Thyroid gland (tissue), 4 donors: ENCODE measurements around the gene INTS1. TPM values are rescaled to one million over a fixed set of nuclear protein-coding genes. Genes with fewer than 3 reads are reported as not detected.

ENCODE experiments used
- DNase-seq, 2 donors: peaks; one replicate each; pipeline ENCODE4 v3.0.0-alpha.2; 2019
- H3K27ac ChIP-seq, 3 donors: fragments of 200-600 bp; sonication (generic); 1 replicate in 2 of 3; 2 replicates in 1 of 3; pipeline ENCODE4 v1.5.1; 2016 to 2019; ENCODE audit warnings: mild to moderate bottlenecking in 1 of 3, moderate library complexity in 1 of 3
- H3K27me3 ChIP-seq: fragments of 200-600 bp; sonication (generic); one replicate; pipeline ENCODE4 v1.5.1; 2019
- H3K36me3 ChIP-seq, 2 donors: fragments of 200-600 bp; sonication (generic); one replicate each; pipeline ENCODE4 v1.5.1; 2016 to 2019
- H3K4me1 ChIP-seq, 2 donors: fragments of 200-600 bp; sonication (generic); one replicate each; pipeline ENCODE4 v1.5.1; 2017 to 2019
- H3K4me3 ChIP-seq, 3 donors: fragments of 200-600 bp; sonication (generic); replicated peaks in 1 of 3; 1 replicate in 2 of 3; 2 replicates in 1 of 3; pipeline ENCODE4 v1.5.1; 2016; ENCODE audit warnings: mild to moderate bottlenecking in 1 of 3
- H3K9me3 ChIP-seq: fragments of 200-600 bp; sonication (generic); one replicate; pipeline ENCODE4 v1.5.1; 2017
- CTCF ChIP-seq, 6 experiments: fragments of 200-600 bp in 3 of 6; fragments of 450-650 bp in 3 of 6; sonication (generic) in 3 of 6; IDR thresholded peaks; one replicate each; pipeline ENCODE4 v1.5.1; 2016 to 2019; ENCODE audit warnings: antibody characterized with exemption in 6 of 6, mild to moderate bottlenecking in 2 of 6, inconsistent platforms in 1 of 6, moderate library complexity in 1 of 6
- POLR2A ChIP-seq, 2 donors: fragments of 450-650 bp; IDR thresholded peaks; one replicate each; pipeline ENCODE4 v1.6.1; 2017; ENCODE audit warnings: antibody characterized with exemption in 2 of 2, mild to moderate bottlenecking in 2 of 2, moderate library complexity in 1 of 2
- WGBS, 2 donors: methylation state at CpG; one replicate each; pipeline ENCODE4 v1.1.5; 2017; 5-methylcytosine and 5-hydroxymethylcytosine counted together
- intact Hi-C: fragments of 100-400 bp; cut with DNase I; formaldehyde crosslinking; loops from one replicate; pipeline ENCODE4 v1.15.1; 2023
- total RNA-seq, 4 donors: library from RNA; depleted of rRNA; stranded (reverse); fragments of >200 nt; gene quantifications; one replicate each; pipeline ENCODE4 v1.2.3, GENCODE V29; 2016

The INTS1 gene
- total RNA-seq, 4 donors from 2014 or later: 34.5 to 72.3 (median 65.5) TPM

GRCh38 chr7:1438821-1439220 is 65.4 kb downstream of the INTS1 start:
- no peaks in the 10 kb centered on the region for H3K36me3 ChIP-seq
- H3K4me1 ChIP-seq: no peaks in the 10 kb centered on the region
- H3K27me3 ChIP-seq: no peaks in the 10 kb centered on the region
- 84 to 95% methylated on average over 4 to 13 of the region's 15 CpGs for WGBS, 2 donors
- DNase-seq: no peak
- H3K27ac ChIP-seq: no peak overlapping the region
- no peak for TF ChIP-seq CTCF (IDR thresholded peaks at IDR 0.05)
- no peak for TF ChIP-seq POLR2A (IDR thresholded peaks at IDR 0.05)
- H3K9me3 ChIP-seq: no peaks in the 10 kb centered on the region
- H3K4me3 ChIP-seq: no peak overlapping the region
- intact Hi-C loops: no loop called here

GRCh38 chr7:1438208-1438607 is 66.0 kb downstream of the INTS1 start:
- intact Hi-C loops: no loop called here
- 87 to 93% methylated on average over 9 of the region's 10 CpGs for WGBS, 2 donors
- no peak for DNase-seq
- no peaks in the 10 kb centered on the region for H3K36me3 ChIP-seq
- TF ChIP-seq POLR2A (IDR thresholded peaks at IDR 0.05): no peak
- no peak for TF ChIP-seq CTCF (IDR thresholded peaks at IDR 0.05)
- H3K4me3 ChIP-seq: no peak overlapping the region
- no peaks in the 10 kb centered on the region for H3K4me1 ChIP-seq
- H3K9me3 ChIP-seq: no peaks in the 10 kb centered on the region
- no peaks in the 10 kb centered on the region for H3K27me3 ChIP-seq
- no peak overlapping the region for H3K27ac ChIP-seq

DNA sequence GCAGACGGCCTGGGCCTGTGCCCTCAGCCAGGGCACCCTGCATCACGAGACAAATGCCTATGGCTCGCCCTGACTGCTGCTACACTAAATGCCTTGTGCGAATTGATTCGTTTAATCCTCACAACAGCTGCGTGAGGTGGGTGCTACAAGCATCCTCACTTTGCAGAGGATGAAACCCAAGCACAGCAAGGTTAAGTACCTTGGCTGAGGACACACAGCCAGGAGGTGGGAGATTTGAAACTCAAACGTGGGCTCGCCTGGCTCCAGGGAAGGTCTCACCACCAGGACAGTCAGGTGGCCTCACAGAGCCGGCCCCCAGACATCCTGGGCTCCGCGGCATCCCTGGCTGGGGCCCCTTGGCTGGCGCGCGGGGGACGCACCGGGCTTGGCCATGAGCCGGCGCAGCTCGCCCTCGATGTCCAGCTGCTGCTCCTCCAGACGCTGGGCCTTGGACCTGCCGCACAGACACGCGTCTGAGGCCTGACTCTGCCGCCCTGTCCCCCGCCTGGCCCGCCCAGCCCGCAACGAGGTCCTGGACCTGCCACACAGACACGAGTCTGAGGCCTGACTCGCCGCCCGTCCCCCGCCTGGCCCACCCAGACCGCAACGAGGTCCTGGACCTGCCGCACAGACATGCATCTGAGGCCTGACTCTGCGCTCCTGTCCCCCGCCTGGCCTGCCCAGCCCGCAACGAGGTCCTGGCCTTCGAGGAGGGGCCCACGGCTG is 66.9 kb downstream of the INTS1 start:
- Histone ChIP-seq H3K27me3 (no peaks in the 10 kb centered on the region), H3K4me1 (no peaks in the 10 kb centered on the region), H3K36me3 (no peaks in the 10 kb centered on the region), H3K27ac (no peak overlapping the region), H3K4me3 (no peak overlapping the region), H3K9me3 (no peaks in the 10 kb centered on the region)
- TF ChIP-seq POLR2A (IDR thresholded peaks at IDR 0.05) (no peak), CTCF (IDR thresholded peaks at IDR 0.05) (no peak)
- no peak for DNase-seq
- intact Hi-C loops: no loop called here
- WGBS, 2 donors: 90 to 91% methylated on average over 16 to 26 of the region's 43 CpGs

- intact Hi-C loops: no loop called here
- no peaks in the 10 kb centered on the region for H3K36me3 ChIP-seq
- no peak for TF ChIP-seq CTCF (IDR thresholded peaks at IDR 0.05)
- no peak for TF ChIP-seq POLR2A (IDR thresholded peaks at IDR 0.05)
- no peaks in the 10 kb centered on the region for H3K4me1 ChIP-seq
- no peaks in the 10 kb centered on the region for H3K27me3 ChIP-seq
- no peak overlapping the region for H3K27ac ChIP-seq
- DNase-seq: no peak
- no peaks in the 10 kb centered on the region for H3K9me3 ChIP-seq
- 87 to 91% methylated on average over 17 to 19 of the region's 20 CpGs for WGBS, 2 donors
- H3K4me3 ChIP-seq: no peak overlapping the region
Observed at GRCh38 chr7:1436608-1437007, 67.6 kb downstream of the INTS1 start.

GRCh38 chr7:1434891-1435670 is 69.1 kb downstream of the INTS1 start:
- Histone ChIP-seq H3K4me3 (no peak overlapping the region), H3K27ac (no peak overlapping the region), H3K4me1 (no peaks in the 10 kb centered on the region), H3K36me3 (no peaks in the 10 kb centered on the region), H3K9me3 (no peaks in the 10 kb centered on the region), H3K27me3 (no peaks in the 10 kb centered on the region)
- intact Hi-C loops: no loop called here
- no peak for TF ChIP-seq POLR2A (IDR thresholded peaks at IDR 0.05)
- TF ChIP-seq CTCF (IDR thresholded peaks at IDR 0.05): no peak
- 93 to 98% methylated on average over 10 to 12 of the region's 22 CpGs for WGBS, 2 donors
- no peak for DNase-seq
